GM12865 (cell line): ENCODE measurements around the gene SV2A.

Experiments
- DNase-seq: peaks from one replicate; pipeline ENCODE4 v3.0.0; 2010; ENCODE audit warnings: low read depth
- H3K4me3 ChIP-seq: 2 replicates; pipeline ENCODE4 v1.5.1; 2011; ENCODE audit warnings: mild to moderate bottlenecking, low read depth, low read length, control low read depth
- CTCF ChIP-seq: IDR thresholded peaks from 2 replicates; pipeline ENCODE4 v1.5.1; 2011; ENCODE audit warnings: low read length, control low read depth, low read depth, inconsistent platforms; ENCODE audit not compliant: insufficient read depth; ENCODE audit errors: missing control alignments

Gene SV2A

GRCh38 chr1:149906570-149907075 is 11.0 kb downstream of the SV2A start:
- TF ChIP-seq CTCF = no peak
- no peak overlapping the region for H3K4me3 ChIP-seq
- no peak for DNase-seq

GRCh38 chr1:149903836-149904491 is 13.7 kb downstream of the SV2A start:
- no peak for DNase-seq
- no peak for TF ChIP-seq CTCF
- H3K4me3 ChIP-seq = no peak overlapping the region

- peak within 1 kb of the TSS; percentile 72 for H3K4me3 ChIP-seq
- no peak for TF ChIP-seq CTCF
- peak; percentile 93 for DNase-seq
Measured at GRCh38 chr1:149899460-149900284, 18.0 kb downstream of the SV2A start, which contains the start of gene BOLA1. Gene BOLA1, plus strand, starts transcription at chr1:149899568. Its CDS starts 492 bp downstream, at chr1:149900060.

- no peak for TF ChIP-seq CTCF
- H3K4me3 ChIP-seq = no peak overlapping the region
- DNase-seq = no peak
Measured at GRCh38 chr1:149896575-149896974, 21.1 kb downstream of the SV2A start.

GRCh38 chr1:149888999-149889289 is 28.7 kb downstream of the SV2A start:
- TF ChIP-seq CTCF = no peak
- no peak for DNase-seq
- peak overlapping the region; percentile 70 for H3K4me3 ChIP-seq

GRCh38 chr1:149888247-149888998 is 29.2 kb downstream of the SV2A start:
- peak; percentile 98 for DNase-seq
- peak; percentile 65 for TF ChIP-seq CTCF
- H3K4me3 ChIP-seq = peak overlapping the region; percentile 70
